WERI-Rb-1 (cell line): ENCODE data around the gene SIPA1L2.

Experiments used
- DNase-seq: peaks from one replicate; pipeline ENCODE4 v3.0.0-alpha.2; 2020
- H3K27ac ChIP-seq: fragments of 250-450 bp; sonication (Bioruptor Pico); 2 replicates; pipeline ENCODE4 v1.5.1; 2020; ENCODE audit warnings: mild to moderate bottlenecking, moderate library complexity
- H3K27me3 ChIP-seq: fragments of 250-450 bp; sonication (Bioruptor Pico); 2 replicates; pipeline ENCODE4 v1.5.1; 2021; ENCODE audit warnings: mild to moderate bottlenecking, low read depth, moderate library complexity; ENCODE audit not compliant: insufficient read depth, severe bottlenecking
- H3K36me3 ChIP-seq: fragments of 250-450 bp; sonication (Bioruptor Pico); 2 replicates; pipeline ENCODE4 v1.5.1; 2020; ENCODE audit warnings: mild to moderate bottlenecking, moderate library complexity
- H3K4me3 ChIP-seq: 2 replicates; pipeline ENCODE4 v1.5.1; 2011; ENCODE audit warnings: low read depth, mild to moderate bottlenecking, control low read depth, low read length
- H3K9me3 ChIP-seq: fragments of 250-450 bp; sonication (Bioruptor Pico); 2 replicates; pipeline ENCODE4 v1.5.1; 2021; ENCODE audit warnings: mild to moderate bottlenecking, moderate library complexity; ENCODE audit not compliant: severe bottlenecking
- TF ChIP-seq, protein P1 (sequence below): IDR thresholded peaks from 2 replicates; pipeline ENCODE4 v1.5.1; 2011; ENCODE audit warnings: low read depth, mild to moderate bottlenecking, control low read depth, inconsistent platforms, low read length

SIPA1L2 gene, protein sequence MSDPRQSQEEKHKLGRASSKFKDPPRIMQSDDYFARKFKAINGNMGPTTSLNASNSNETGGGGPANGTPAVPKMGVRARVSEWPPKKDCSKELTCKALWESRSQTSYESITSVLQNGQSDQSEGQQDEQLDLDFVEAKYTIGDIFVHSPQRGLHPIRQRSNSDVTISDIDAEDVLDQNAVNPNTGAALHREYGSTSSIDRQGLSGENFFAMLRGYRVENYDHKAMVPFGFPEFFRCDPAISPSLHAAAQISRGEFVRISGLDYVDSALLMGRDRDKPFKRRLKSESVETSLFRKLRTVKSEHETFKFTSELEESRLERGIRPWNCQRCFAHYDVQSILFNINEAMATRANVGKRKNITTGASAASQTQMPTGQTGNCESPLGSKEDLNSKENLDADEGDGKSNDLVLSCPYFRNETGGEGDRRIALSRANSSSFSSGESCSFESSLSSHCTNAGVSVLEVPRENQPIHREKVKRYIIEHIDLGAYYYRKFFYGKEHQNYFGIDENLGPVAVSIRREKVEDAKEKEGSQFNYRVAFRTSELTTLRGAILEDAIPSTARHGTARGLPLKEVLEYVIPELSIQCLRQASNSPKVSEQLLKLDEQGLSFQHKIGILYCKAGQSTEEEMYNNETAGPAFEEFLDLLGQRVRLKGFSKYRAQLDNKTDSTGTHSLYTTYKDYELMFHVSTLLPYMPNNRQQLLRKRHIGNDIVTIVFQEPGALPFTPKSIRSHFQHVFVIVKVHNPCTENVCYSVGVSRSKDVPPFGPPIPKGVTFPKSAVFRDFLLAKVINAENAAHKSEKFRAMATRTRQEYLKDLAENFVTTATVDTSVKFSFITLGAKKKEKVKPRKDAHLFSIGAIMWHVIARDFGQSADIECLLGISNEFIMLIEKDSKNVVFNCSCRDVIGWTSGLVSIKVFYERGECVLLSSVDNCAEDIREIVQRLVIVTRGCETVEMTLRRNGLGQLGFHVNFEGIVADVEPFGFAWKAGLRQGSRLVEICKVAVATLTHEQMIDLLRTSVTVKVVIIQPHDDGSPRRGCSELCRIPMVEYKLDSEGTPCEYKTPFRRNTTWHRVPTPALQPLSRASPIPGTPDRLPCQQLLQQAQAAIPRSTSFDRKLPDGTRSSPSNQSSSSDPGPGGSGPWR (N-terminal part only)

DNA sequence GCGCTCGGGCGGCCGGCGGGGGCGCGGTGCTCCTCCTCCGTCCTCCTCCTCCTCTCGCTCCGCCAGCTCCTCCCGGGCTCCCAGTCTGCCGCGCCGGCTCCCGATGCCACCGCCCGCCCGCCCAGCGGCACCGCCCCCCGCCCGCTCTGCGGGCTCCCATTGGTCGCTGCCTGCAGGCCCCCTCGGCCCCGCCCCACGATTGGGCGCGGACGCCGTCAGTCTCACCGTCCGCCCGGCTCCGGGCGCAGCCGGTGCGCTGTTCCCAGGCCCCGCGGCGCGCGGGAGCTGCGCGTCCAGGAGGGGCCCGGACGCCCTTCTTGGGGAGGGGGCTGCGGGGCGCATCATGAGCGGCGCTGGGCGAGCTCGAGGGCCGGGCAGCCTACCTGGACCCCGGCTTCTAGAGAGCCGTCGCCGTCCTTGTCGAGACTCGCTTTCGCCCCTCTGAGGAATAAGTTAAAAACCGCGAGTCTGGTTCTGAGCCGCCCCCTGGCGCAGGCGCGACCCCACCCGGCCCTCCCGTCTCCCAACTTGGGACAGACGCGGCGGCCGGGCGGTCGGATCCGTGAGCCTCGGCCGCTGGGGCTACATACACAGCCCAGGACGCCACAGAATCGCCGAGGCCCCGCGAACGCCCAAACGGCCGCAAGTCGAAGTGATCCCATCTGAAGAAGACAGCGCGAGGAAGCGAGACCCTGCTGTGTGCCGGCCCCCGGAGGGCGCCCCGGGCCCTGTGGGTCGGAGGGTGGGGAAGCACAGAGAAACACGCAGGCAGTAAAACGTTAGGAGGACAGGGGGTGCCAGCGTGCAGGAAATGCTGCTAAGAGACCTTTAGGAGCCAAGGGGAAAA is at the start of gene SIPA1L2:
TSS of gene SIPA1L2 (minus strand) at position 87 of the 847 bp plus-strand sequence. CDS start 114,794 bp downstream, outside the sequence.
- DNase-seq = peak; percentile 97
- Histone ChIP-seq H3K4me3 (peak within 1 kb of the TSS; percentile 76), H3K36me3 (no peaks in the 10 kb centered on the region), H3K27me3 (peaks cover 18% of the 10 kb centered on the region), H3K9me3 (no peaks in the 10 kb centered on the region), H3K27ac (peak within 1 kb of the TSS; percentile 2; the same call in 1 of the 2 replicates)
- TF ChIP-seq, protein P1, sequence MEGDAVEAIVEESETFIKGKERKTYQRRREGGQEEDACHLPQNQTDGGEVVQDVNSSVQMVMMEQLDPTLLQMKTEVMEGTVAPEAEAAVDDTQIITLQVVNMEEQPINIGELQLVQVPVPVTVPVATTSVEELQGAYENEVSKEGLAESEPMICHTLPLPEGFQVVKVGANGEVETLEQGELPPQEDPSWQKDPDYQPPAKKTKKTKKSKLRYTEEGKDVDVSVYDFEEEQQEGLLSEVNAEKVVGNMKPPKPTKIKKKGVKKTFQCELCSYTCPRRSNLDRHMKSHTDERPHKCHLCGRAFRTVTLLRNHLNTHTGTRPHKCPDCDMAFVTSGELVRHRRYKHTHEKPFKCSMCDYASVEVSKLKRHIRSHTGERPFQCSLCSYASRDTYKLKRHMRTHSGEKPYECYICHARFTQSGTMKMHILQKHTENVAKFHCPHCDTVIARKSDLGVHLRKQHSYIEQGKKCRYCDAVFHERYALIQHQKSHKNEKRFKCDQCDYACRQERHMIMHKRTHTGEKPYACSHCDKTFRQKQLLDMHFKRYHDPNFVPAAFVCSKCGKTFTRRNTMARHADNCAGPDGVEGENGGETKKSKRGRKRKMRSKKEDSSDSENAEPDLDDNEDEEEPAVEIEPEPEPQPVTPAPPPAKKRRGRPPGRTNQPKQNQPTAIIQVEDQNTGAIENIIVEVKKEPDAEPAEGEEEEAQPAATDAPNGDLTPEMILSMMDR = peak; percentile 98

DNA sequence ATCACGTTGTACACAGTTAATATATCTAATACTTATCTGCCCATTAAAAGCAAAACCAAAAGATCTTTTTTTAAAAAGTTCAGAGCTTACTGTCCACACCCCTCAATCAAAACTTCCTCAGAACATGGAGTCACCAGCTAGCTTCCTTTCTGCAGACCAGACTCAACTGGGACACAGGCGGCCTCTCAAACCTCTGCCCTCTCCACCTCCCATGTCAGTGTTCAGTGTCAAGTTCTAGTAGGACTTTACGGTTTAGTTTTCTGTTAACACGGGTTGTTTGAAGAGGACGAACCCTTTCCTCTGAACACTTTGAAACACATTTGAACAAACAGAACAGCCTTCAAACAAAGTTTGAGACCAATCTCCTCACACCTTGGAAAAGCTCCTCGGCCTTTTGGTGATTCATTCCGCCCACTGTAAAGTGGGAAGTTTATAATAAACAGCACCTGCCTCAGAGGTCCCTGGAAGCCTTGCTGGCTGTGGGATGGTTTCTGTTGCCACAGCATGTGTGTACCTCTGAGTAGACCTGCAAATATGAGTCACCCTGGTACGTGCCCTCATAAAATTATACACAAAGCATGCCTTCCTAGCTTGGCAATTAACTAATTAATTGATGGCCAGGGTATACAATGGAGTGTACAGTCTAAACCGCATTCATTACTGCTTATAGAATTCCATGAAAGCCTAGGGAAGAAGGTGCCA is 48.4 kb upstream of the SIPA1L2 start:
- TF ChIP-seq, protein P1 = no peak

DNA sequence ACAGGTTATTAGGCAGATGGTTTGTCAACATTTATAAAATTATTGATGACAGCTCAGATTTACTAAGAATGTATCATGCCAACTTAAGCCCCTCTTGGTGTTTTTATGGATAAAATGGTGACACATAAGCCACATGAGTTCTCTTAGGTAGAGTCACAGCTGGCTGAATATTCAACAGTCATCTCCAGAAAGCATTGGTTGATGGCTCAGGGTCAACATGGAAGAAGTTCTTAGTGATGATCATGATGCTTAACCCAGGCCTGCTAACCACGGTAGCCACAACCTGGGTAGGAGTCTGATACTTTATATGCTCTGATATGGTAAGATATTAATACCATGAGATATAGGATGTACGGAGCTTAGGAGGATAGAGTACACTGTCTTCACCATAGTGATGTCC is 46.4 kb upstream of the SIPA1L2 start:
- no peak overlapping the region for H3K4me3 ChIP-seq

More for the DNA sequence above, 48.4 kb upstream of the SIPA1L2 start:
- Histone ChIP-seq H3K4me3 (no peak overlapping the region), H3K27me3 (no peaks in the 10 kb centered on the region), H3K27ac (no peak overlapping the region), H3K9me3 (no peaks in the 10 kb centered on the region), H3K36me3 (no peaks in the 10 kb centered on the region)
- DNase-seq = no peak

DNA sequence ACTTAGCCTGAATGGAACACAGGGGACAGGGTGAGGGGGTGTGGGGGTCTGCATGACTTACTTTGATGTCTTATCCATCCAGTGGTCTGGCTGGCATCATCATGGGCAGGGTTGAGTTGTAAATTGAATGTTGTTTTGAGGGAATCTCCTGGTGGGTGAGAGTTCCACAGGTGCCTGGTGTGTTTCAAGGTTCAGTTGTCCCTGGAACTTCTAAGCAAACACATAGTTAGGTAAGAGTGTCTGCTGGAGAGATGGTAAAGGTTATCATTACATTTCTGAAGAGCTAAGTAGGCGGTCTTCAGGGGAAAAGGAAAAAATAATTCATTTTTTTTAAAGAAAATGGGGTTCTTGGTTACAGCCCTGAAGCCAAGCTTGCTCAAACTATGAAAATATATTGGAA is 46.0 kb upstream of the SIPA1L2 start:
- H3K4me3 ChIP-seq = no peak overlapping the region
- no peaks in the 10 kb centered on the region for H3K36me3 ChIP-seq
- H3K27me3 ChIP-seq = no peaks in the 10 kb centered on the region
- TF ChIP-seq, protein P1 = no peak
- DNase-seq = no peak
- H3K27ac ChIP-seq = no peak overlapping the region
- peaks cover 2% of the 10 kb centered on the region for H3K9me3 ChIP-seq

More for the DNA sequence above, 46.4 kb upstream of the SIPA1L2 start:
- Histone ChIP-seq H3K27me3 (no peaks in the 10 kb centered on the region), H3K27ac (no peak overlapping the region), H3K36me3 (no peaks in the 10 kb centered on the region), H3K9me3 (no peaks in the 10 kb centered on the region)
- DNase-seq = no peak
- TF ChIP-seq, protein P1 = no peak

DNA sequence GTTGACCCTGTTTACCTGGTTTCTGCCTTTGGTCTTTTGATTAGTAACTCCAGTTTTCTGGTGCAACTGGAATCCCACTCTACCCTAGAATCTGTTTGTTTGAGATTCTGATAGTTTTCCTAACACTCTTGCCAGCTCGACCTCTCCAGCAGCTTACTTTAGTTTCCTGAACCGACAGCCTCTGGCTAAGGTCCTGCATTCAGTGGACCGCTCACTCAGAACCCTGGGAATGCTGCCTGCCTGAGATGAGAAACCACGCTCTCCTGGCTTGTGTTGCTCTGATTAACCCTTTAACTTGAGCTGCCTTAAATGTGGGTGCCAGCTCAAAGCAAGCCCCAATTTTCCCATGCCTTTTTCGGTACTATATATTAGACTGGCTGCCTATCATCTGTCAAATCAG is 45.3 kb upstream of the SIPA1L2 start:
- no peak overlapping the region for H3K27ac ChIP-seq
- H3K9me3 ChIP-seq = peaks cover 2% of the 10 kb centered on the region
- DNase-seq = no peak
- H3K27me3 ChIP-seq = no peaks in the 10 kb centered on the region
- no peak overlapping the region for H3K4me3 ChIP-seq
- no peaks in the 10 kb centered on the region for H3K36me3 ChIP-seq
- TF ChIP-seq, protein P1 = no peak
